HepG2 (cell line): ENCODE measurements around the gene CTRL. TPM values are rescaled to one million over a fixed set of nuclear protein-coding genes. Genes with fewer than 3 reads are reported as not detected.

Experiments
- ATF6 ChIP-seq: sonication (generic); formaldehyde crosslinking; conservative IDR thresholded peaks from 2 replicates; pipeline ENCODE4 v1.4.0; 2020; ENCODE audit warnings: missing genetic modification reagents
- EP300 ChIP-seq, 3 experiments: sonication (generic) in 1 of 3; formaldehyde crosslinking in 1 of 3; IDR thresholded peaks; 2 replicates each; pipeline versions ENCODE4 v1.5.1 to v1.6.1; 2011 to 2020; ENCODE audit warnings: low read depth in 2 of 3, low read length in 2 of 3, borderline replicate concordance in 1 of 3, improper control_type of control experiment in 1 of 3, mild to moderate bottlenecking in 1 of 3, missing genetic modification reagents in 1 of 3, moderate library complexity in 1 of 3
- GABPA ChIP-seq, 2 experiments: IDR thresholded peaks; 2 replicates each; pipeline ENCODE4 v1.6.1; 2011 to 2016; ENCODE audit warnings: low read depth in 2 of 2, low read length in 1 of 2, missing biosample characterization in 1 of 2, missing genetic modification characterization in 1 of 2
- IKZF1 ChIP-seq: fragments of 450-650 bp; IDR thresholded peaks from 2 replicates; pipeline ENCODE4 v1.7.1; 2016
- PAXIP1 ChIP-seq: sonication (generic); formaldehyde crosslinking; conservative IDR thresholded peaks from 2 replicates; pipeline ENCODE4 v1.4.0; 2020; ENCODE audit warnings: mild to moderate bottlenecking, missing genetic modification reagents, moderate library complexity
- PRDM15 ChIP-seq: sonication (generic); formaldehyde crosslinking; IDR thresholded peaks from 2 replicates; pipeline ENCODE4 v1.4.0; 2020; ENCODE audit warnings: missing genetic modification reagents
- ZBTB14 ChIP-seq: sonication (generic); formaldehyde crosslinking; IDR thresholded peaks from 2 replicates; pipeline ENCODE4 v1.4.0; 2020; ENCODE audit warnings: missing genetic modification reagents
- ZFY ChIP-seq: sonication (generic); formaldehyde crosslinking; IDR thresholded peaks from 2 replicates; pipeline ENCODE4 v1.4.0; 2020; ENCODE audit warnings: missing genetic modification reagents
- ZKSCAN8 ChIP-seq: IDR thresholded peaks from 2 replicates; pipeline ENCODE4 v1.6.1; 2016; ENCODE audit warnings: borderline replicate concordance, missing genetic modification reagents, missing compliant biosample characterization
- ZNF10 ChIP-seq: sonication (generic); formaldehyde crosslinking; IDR thresholded peaks from 2 replicates; pipeline ENCODE4 v1.4.0; 2020; ENCODE audit warnings: mild to moderate bottlenecking, low read depth, missing genetic modification reagents, borderline replicate concordance
- ZNF513 ChIP-seq: sonication (generic); formaldehyde crosslinking; conservative IDR thresholded peaks from 2 replicates; pipeline ENCODE4 v1.5.0; 2020; ENCODE audit warnings: missing genetic modification reagents
- ZSCAN5A ChIP-seq: sonication (generic); formaldehyde crosslinking; IDR thresholded peaks from 2 replicates; pipeline ENCODE4 v1.8.0; 2022; ENCODE audit warnings: mild to moderate bottlenecking, missing genetic modification reagents, borderline replicate concordance
- polyA plus RNA-seq, 8 experiments: library from polyadenylated mRNA; depleted of rRNA in 3 of 8; stranded (reverse) in 7 of 8; unstranded in 1 of 8; fragments of >200 nt; fragmentation: Illumina TruSeq in 4 of 8; extraction: Trizol in 4 of 8; gene quantifications; 2 replicates each; pipeline versions ENCODE4 v1.2.1 to v1.2.3, GENCODE V29; 2011 to 2016; ENCODE audit warnings: low read depth in 4 of 8, missing spikeins in 1 of 8, mixed read lengths in 1 of 8; ENCODE audit not compliant: insufficient read depth in 1 of 8
- total RNA-seq, 5 experiments: library from RNA; depleted of rRNA; stranded (reverse); fragments of >200 nt; fragmentation: Illumina TruSeq; extraction: Trizol; gene quantifications; 2 replicates each; pipeline ENCODE4 v1.2.3, GENCODE V29; 2016; ENCODE audit warnings: low read depth in 1 of 5

The CTRL gene
- total and polyA plus RNA-seq, 2 of the 13 experiments (the other 11 are each of a cell fraction or from before 2014, with no cell fraction given) = 1.9 to 2.7 TPM

GRCh38 chr16:67936124-67936879, 4.6 kb upstream of the CTRL start, which contains the start of gene PSMB10 (continued):
- TF ChIP-seq ZNF513 (CRISPR knock-in tag) (peak; percentile 59; the same call in 1 of the 2 replicates), ZBTB14 (no peak), ZFY (CRISPR knock-in tag) (no peak; the same call in 1 of the 2 replicates), PAXIP1 (no peak), ZSCAN5A (CRISPR knock-in tag) (no peak), ZNF10 (no peak), IKZF1 (no peak), GABPA (IDR thresholded peaks at IDR 0.05; ENCODE audit: low read depth, low read length) (no peak), GABPA (CRISPR knock-in tag; IDR thresholded peaks at IDR 0.05; ENCODE audit: low read depth) (no peak), EP300 (IDR thresholded peaks at IDR 0.05; ENCODE audit: low read depth in 2 of 2, low read length in 2 of 2) (no peak), EP300 (CRISPR knock-in tag; IDR thresholded peaks at IDR 0.05; ENCODE audit: borderline replicate concordance) (no peak), PRDM15 (0 out of 2 replicates have a peak, but pooled peaks have one; percentile 50), ZKSCAN8 (CRISPR knock-in tag) (no peak), ATF6 (CRISPR knock-in tag) (peak; percentile 18; the same call in 1 of the 2 replicates)
